Measurements from ENCODE around the gene CXADR.
"Not testable (repeated sequence)": the region's sequence is repeated elsewhere in the genome, so short reads cannot be mapped to it uniquely, and the experiment has no call there.

The CXADR gene

GRCh38 chr21:17514124-17514845, 1.4 kb downstream of the CXADR start:
- no peak overlapping the region for H3K9ac ChIP-seq (ENCODE audit: low read depth, low read length)
- ATAC-seq (ENCODE audit: insufficient read depth, low read depth) = no peak
- H3K4me2 ChIP-seq (ENCODE audit: insufficient read depth, low read length) = no peak overlapping the region
- no peaks in the 10 kb centered on the region for H3K79me2 ChIP-seq (ENCODE audit: insufficient read depth, low read length)
- no peaks in the 10 kb centered on the region for H4K20me1 ChIP-seq (ENCODE audit: insufficient read depth, low read length)
- no peaks in the 10 kb centered on the region for H3K9me3 ChIP-seq (ENCODE audit: insufficient read depth, low read length, severe bottlenecking)
- H3K4me3 ChIP-seq (ENCODE audit: low read depth in 1 of 2, low read length in 2 of 2) = no peak overlapping the region
- H3K27ac ChIP-seq (ENCODE audit: low read length) = no peak overlapping the region
- H2AFZ ChIP-seq (ENCODE audit: low read depth, low read length) = no peak overlapping the region
- no peak for DNase-seq
- no peaks in the 10 kb centered on the region for H3K36me3 ChIP-seq (ENCODE audit: insufficient read depth, low read length)
- no peaks in the 10 kb centered on the region for H3K4me1 ChIP-seq (ENCODE audit: insufficient read depth, low read length)
- TF ChIP-seq CTCF (IDR thresholded peaks at IDR 0.05; ENCODE audit: borderline replicate concordance, extremely low read depth, low read length, poor library complexity, severe bottlenecking) (no peak), EZH2 (IDR thresholded peaks at IDR 0.05; ENCODE audit: borderline replicate concordance, low read depth, low read length, severe bottlenecking) (no peak)
- no peaks in the 10 kb centered on the region for H3K27me3 ChIP-seq (ENCODE audit: insufficient read depth, low read length, poor library complexity)

GRCh38 chr21:17517008-17517407, 4.2 kb downstream of the CXADR start:
- H3K9ac ChIP-seq (ENCODE audit: low read depth, low read length); H3K79me2 ChIP-seq (ENCODE audit: insufficient read depth, low read length); ATAC-seq (ENCODE audit: insufficient read depth, low read depth); H3K27ac ChIP-seq (ENCODE audit: low read length); H3K4me1 ChIP-seq (ENCODE audit: insufficient read depth, low read length); H3K4me2 ChIP-seq (ENCODE audit: insufficient read depth, low read length); H3K9me3 ChIP-seq (ENCODE audit: insufficient read depth, low read length, severe bottlenecking); H3K36me3 ChIP-seq (ENCODE audit: insufficient read depth, low read length); H4K20me1 ChIP-seq (ENCODE audit: insufficient read depth, low read length); H3K27me3 ChIP-seq (ENCODE audit: insufficient read depth, low read length, poor library complexity); H2AFZ ChIP-seq (ENCODE audit: low read depth, low read length); DNase-seq; H3K4me3 ChIP-seq (ENCODE audit: low read depth in 1 of 2, low read length in 2 of 2): not testable (repeated sequence)

GRCh38 chr21:17519208-17519738, 6.4 kb downstream of the CXADR start:
- no peak overlapping the region for H3K4me2 ChIP-seq (ENCODE audit: insufficient read depth, low read length)
- DNase-seq (no peak), ATAC-seq (ENCODE audit: insufficient read depth, low read depth) (no peak)
- no peaks in the 10 kb centered on the region for H3K27me3 ChIP-seq (ENCODE audit: insufficient read depth, low read length, poor library complexity)
- H3K9me3 ChIP-seq (ENCODE audit: insufficient read depth, low read length, severe bottlenecking) = no peaks in the 10 kb centered on the region
- no peak overlapping the region for H2AFZ ChIP-seq (ENCODE audit: low read depth, low read length)
- H3K36me3 ChIP-seq (ENCODE audit: insufficient read depth, low read length) = no peaks in the 10 kb centered on the region
- H3K79me2 ChIP-seq (ENCODE audit: insufficient read depth, low read length) = no peaks in the 10 kb centered on the region
- no peak overlapping the region for H3K27ac ChIP-seq (ENCODE audit: low read length)
- no peaks in the 10 kb centered on the region for H3K4me1 ChIP-seq (ENCODE audit: insufficient read depth, low read length)
- no peaks in the 10 kb centered on the region for H4K20me1 ChIP-seq (ENCODE audit: insufficient read depth, low read length)
- no peak overlapping the region for H3K9ac ChIP-seq (ENCODE audit: low read depth, low read length)
- TF ChIP-seq EZH2 (IDR thresholded peaks at IDR 0.05; ENCODE audit: borderline replicate concordance, low read depth, low read length, severe bottlenecking) = no peak
- TF ChIP-seq CTCF (IDR thresholded peaks at IDR 0.05; ENCODE audit: borderline replicate concordance, extremely low read depth, low read length, poor library complexity, severe bottlenecking) = no peak
- no peak overlapping the region for H3K4me3 ChIP-seq (ENCODE audit: low read depth in 1 of 2, low read length in 2 of 2)

- TF ChIP-seq CTCF (IDR thresholded peaks at IDR 0.05; ENCODE audit: borderline replicate concordance, extremely low read depth, low read length, poor library complexity, severe bottlenecking) = no peak
- TF ChIP-seq EZH2 (IDR thresholded peaks at IDR 0.05; ENCODE audit: borderline replicate concordance, low read depth, low read length, severe bottlenecking) = no peak
- Histone ChIP-seq H3K9ac (ENCODE audit: low read depth, low read length) (no peak overlapping the region), H3K4me2 (ENCODE audit: insufficient read depth, low read length) (no peak overlapping the region)
Measured at GRCh38 chr21:17519965-17520609, 7.2 kb downstream of the CXADR start.

More at GRCh38 chr21:17519965-17520609, 7.2 kb downstream of the CXADR start:
- no peaks in the 10 kb centered on the region for H3K79me2 ChIP-seq (ENCODE audit: insufficient read depth, low read length)
- H3K27ac ChIP-seq (ENCODE audit: low read length) = no peak overlapping the region
- H2AFZ ChIP-seq (ENCODE audit: low read depth, low read length) = no peak overlapping the region
- H3K9me3 ChIP-seq (ENCODE audit: insufficient read depth, low read length, severe bottlenecking) = no peaks in the 10 kb centered on the region
- DNase-seq (no peak), ATAC-seq (ENCODE audit: insufficient read depth, low read depth) (no peak)
- no peaks in the 10 kb centered on the region for H3K27me3 ChIP-seq (ENCODE audit: insufficient read depth, low read length, poor library complexity)
- no peaks in the 10 kb centered on the region for H3K4me1 ChIP-seq (ENCODE audit: insufficient read depth, low read length)
- no peaks in the 10 kb centered on the region for H3K36me3 ChIP-seq (ENCODE audit: insufficient read depth, low read length)
- H3K4me3 ChIP-seq (ENCODE audit: low read depth in 1 of 2, low read length in 2 of 2) = no peak overlapping the region
- H4K20me1 ChIP-seq (ENCODE audit: insufficient read depth, low read length) = no peaks in the 10 kb centered on the region
